SU-DHL-6 (cell line): ENCODE results near the gene OR6B1.

Source experiments
- EZH2phosphoT487 ChIP-seq: fragments of 200-600 bp; sonication (generic), shearing (Covaris generic); conservative IDR thresholded peaks from 2 replicates; pipeline ENCODE4 v1.6.1; 2018; ENCODE audit warnings: mild to moderate bottlenecking, antibody characterized with exemption, low read length, moderate library complexity, mixed read lengths
- TF ChIP-seq, protein P1 (sequence below): fragments of 200-600 bp; sonication (generic); IDR thresholded peaks from one replicate; pipeline ENCODE4 v1.5.1; 2017; ENCODE audit warnings: antibody characterized with exemption, mild to moderate bottlenecking, low read length, moderate library complexity; ENCODE audit not compliant: insufficient read depth, poor library complexity, severe bottlenecking

DNA sequence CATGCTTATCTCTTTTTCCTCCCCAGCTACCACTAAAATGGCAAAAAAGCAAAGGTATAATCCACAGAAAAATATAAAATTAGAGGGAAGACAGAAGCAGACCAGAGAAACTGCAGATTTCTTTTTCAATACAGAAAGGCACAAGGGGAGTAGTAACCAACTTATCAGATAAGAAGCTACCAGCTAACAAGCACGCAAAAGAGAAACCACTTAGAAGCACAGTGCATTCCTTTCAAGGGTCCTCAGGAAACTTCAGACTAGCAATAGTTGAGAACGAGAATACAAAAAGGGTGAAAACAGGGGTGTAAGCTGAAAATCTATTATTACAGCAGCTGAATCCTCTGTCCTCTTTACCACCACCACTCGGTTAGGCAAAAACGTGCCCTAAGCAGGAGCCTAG lies 38.8 kb downstream of the OR6B1 start:
- TF ChIP-seq, protein P1, sequence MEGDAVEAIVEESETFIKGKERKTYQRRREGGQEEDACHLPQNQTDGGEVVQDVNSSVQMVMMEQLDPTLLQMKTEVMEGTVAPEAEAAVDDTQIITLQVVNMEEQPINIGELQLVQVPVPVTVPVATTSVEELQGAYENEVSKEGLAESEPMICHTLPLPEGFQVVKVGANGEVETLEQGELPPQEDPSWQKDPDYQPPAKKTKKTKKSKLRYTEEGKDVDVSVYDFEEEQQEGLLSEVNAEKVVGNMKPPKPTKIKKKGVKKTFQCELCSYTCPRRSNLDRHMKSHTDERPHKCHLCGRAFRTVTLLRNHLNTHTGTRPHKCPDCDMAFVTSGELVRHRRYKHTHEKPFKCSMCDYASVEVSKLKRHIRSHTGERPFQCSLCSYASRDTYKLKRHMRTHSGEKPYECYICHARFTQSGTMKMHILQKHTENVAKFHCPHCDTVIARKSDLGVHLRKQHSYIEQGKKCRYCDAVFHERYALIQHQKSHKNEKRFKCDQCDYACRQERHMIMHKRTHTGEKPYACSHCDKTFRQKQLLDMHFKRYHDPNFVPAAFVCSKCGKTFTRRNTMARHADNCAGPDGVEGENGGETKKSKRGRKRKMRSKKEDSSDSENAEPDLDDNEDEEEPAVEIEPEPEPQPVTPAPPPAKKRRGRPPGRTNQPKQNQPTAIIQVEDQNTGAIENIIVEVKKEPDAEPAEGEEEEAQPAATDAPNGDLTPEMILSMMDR = no peak
- no peak for TF ChIP-seq EZH2phosphoT487
